Type B pancreatic cell (in vitro differentiated cells): ENCODE data around the gene KMT5B. TPM values are rescaled to one million over a fixed set of nuclear protein-coding genes. Genes with fewer than 3 reads are reported as not detected.

Experiments used
- DNase-seq: peaks from one replicate; pipeline ENCODE4 v3.0.0; 2021; ENCODE audit warnings: mixed read lengths; ENCODE audit not compliant: unreplicated experiment; ENCODE audit errors: extremely low spot score
- H3K27ac Mint-ChIP-seq: 2 replicates; pipeline ENCODE4 v1.8.0; 2021; ENCODE audit warnings: mild to moderate bottlenecking, mixed read lengths
- H3K27me3 Mint-ChIP-seq: 2 replicates; pipeline ENCODE4 v1.8.0; 2021; ENCODE audit warnings: mixed read lengths
- H3K36me3 Mint-ChIP-seq: 2 replicates; pipeline ENCODE4 v1.8.0; 2021; ENCODE audit warnings: mixed read lengths
- H3K4me1 Mint-ChIP-seq: one replicate; pipeline ENCODE4 v1.8.0; 2021; ENCODE audit warnings: mixed read lengths; ENCODE audit not compliant: unreplicated experiment
- H3K4me3 Mint-ChIP-seq: 2 replicates; pipeline ENCODE4 v1.8.0; 2021; ENCODE audit warnings: mild to moderate bottlenecking, mixed read lengths
- H3K9me3 Mint-ChIP-seq: 2 replicates; pipeline ENCODE4 v1.8.0; 2021; ENCODE audit warnings: mixed read lengths
- CTCF ChIP-seq: fragments of 200-600 bp; sonication (generic); conservative IDR thresholded peaks from 2 replicates; pipeline ENCODE4 v1.5.0; 2021; ENCODE audit warnings: antibody characterized with exemption, mild to moderate bottlenecking
- total RNA-seq: library from RNA; stranded (reverse); gene quantifications from 2 replicates; pipeline ENCODE4 v1.2.1, GENCODE V29; 2021; ENCODE audit warnings: low replicate concordance

KMT5B gene
- total RNA-seq, 1 donor from 2014 or later = 54.4 TPM

- H3K4me3 Mint-ChIP-seq = no peak overlapping the region
- H3K36me3 Mint-ChIP-seq = no peaks in the 10 kb centered on the region
- H3K27ac Mint-ChIP-seq = no peak overlapping the region
- H3K9me3 Mint-ChIP-seq = no peaks in the 10 kb centered on the region
- no peak for TF ChIP-seq CTCF
- H3K27me3 Mint-ChIP-seq = no peaks in the 10 kb centered on the region
- DNase-seq = no peak
- peaks cover 18% of the 10 kb centered on the region for H3K4me1 Mint-ChIP-seq
These were observed 70.4 kb downstream of the KMT5B start for GRCh38 chr11:68142441-68143309.

- Mint-ChIP-seq H3K27me3 (no peaks in the 10 kb centered on the region), H3K9me3 (no peaks in the 10 kb centered on the region), H3K27ac (no peak overlapping the region), H3K4me1 (peaks cover 14% of the 10 kb centered on the region), H3K4me3 (no peak overlapping the region), H3K36me3 (no peaks in the 10 kb centered on the region)
- no peak for DNase-seq
- TF ChIP-seq CTCF = no peak
These were observed 71.1 kb downstream of the KMT5B start for GRCh38 chr11:68142028-68142412.

GRCh38 chr11:68141246-68142027 lies 71.7 kb downstream of the KMT5B start:
- Mint-ChIP-seq H3K27me3 (no peaks in the 10 kb centered on the region), H3K4me3 (no peak overlapping the region), H3K9me3 (no peaks in the 10 kb centered on the region), H3K4me1 (peaks cover 14% of the 10 kb centered on the region), H3K27ac (no peak overlapping the region), H3K36me3 (no peaks in the 10 kb centered on the region)
- no peak for TF ChIP-seq CTCF
- no peak for DNase-seq

- DNase-seq = no peak
- Mint-ChIP-seq H3K4me3 (no peak overlapping the region), H3K36me3 (no peaks in the 10 kb centered on the region), H3K9me3 (no peaks in the 10 kb centered on the region), H3K27me3 (no peaks in the 10 kb centered on the region), H3K27ac (no peak overlapping the region), H3K4me1 (peaks cover 14% of the 10 kb centered on the region)
- no peak for TF ChIP-seq CTCF
These were observed 72.4 kb downstream of the KMT5B start for GRCh38 chr11:68140496-68141245.

- H3K4me3 Mint-ChIP-seq = no peak overlapping the region
These were observed 74.9 kb downstream of the KMT5B start for GRCh38 chr11:68138237-68138636.

More at GRCh38 chr11:68138237-68138636, 74.9 kb downstream of the KMT5B start:
- peaks cover 5% of the 10 kb centered on the region for H3K9me3 Mint-ChIP-seq
- H3K27ac Mint-ChIP-seq = peak overlapping the region; percentile 76
- no peak for DNase-seq
- H3K27me3 Mint-ChIP-seq = no peaks in the 10 kb centered on the region
- peaks cover 14% of the 10 kb centered on the region for H3K4me1 Mint-ChIP-seq
- H3K36me3 Mint-ChIP-seq = peaks cover 7% of the 10 kb centered on the region
- no peak for TF ChIP-seq CTCF
